DMS79 treated with DMSO at 0.1 percent for 48 hours (cell line): ENCODE measurements around the gene SALL1.

Experiments
- DNase-seq: peaks from one replicate; lab custom pipeline; 2025; lab: John Stamatoyannopoulos, UW

SALL1 gene

DNA sequence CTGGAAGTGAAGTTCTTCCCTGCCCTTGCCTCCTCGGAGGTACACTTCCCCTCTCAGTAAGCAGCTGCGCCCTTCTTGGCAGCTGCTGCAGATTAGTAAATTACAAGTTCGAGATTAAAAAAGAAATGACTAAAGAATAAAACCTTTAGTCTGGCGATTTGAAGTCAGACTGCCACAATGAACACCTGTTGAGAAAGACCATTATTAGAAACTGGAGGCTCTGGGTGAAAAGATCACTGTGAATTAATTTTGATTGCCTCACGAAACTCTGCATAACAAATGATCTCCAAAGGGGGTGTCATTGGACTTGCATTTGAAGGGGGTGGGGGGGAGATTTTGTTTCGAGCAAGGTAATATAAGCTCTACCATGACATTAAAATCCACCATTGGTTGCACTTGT, 39.3 kb downstream of the SALL1 start:
- no peak for DNase-seq

DNA sequence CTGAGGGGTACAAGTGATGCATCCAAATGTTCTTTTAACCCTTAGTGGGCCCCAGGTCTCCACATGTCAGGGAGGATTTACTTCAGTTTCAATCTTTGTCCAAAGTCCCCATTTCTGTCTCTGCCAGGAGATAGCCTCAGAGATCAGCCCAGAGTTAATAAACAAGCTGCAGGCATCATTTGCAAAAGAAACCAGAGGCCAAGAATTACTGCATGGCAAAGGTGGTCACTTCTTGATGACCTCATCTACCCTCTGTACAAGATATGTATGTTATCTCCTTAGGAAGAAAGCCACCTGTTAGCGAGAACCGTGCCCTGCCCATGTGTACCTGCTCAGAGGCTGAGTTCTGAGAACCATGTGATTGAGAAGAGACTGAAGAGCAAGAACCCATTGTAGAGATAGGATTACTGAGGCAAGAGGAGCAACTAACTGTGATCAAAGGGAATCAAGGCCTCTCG, 40.3 kb downstream of the SALL1 start:
- no peak for DNase-seq

DNA sequence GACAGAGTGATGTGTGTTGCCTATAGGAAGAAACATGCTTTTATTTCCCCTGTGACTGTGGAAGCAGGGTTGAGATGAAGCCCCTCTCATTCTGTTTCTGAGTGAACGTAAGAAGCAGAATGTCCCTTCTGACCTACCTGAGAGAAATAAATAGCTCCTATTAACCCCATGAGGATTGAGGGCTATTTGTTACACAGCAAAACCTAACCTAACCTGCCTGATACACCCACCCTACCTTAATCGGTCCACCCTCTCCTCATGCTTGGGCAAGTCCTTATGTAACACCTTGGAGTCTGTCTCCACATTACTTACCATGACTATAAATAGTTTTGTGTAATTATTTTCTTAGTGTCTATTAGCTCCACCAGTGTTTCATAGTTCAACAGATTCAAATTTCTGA, 41.9 kb downstream of the SALL1 start:
- DNase-seq = no peak

DNA sequence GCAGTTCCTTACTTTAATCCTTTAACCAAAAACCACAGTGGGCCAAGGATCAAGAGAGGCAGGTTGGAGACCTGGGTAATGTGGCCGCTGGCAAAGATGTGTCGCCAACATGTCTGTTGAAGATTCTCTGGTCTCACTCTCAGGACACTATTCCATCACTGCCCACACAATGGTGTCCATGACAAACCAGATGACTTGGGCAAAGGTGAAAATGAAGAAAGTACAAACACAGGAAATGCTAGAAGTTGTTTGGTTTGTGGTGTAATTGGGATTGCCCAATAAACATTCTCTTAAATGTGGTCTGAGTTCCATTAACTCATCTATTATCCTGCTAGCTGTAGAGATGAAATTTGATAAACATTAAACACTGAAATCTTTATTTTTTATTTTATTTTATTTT, 43.3 kb downstream of the SALL1 start:
- DNase-seq = no peak

DNA sequence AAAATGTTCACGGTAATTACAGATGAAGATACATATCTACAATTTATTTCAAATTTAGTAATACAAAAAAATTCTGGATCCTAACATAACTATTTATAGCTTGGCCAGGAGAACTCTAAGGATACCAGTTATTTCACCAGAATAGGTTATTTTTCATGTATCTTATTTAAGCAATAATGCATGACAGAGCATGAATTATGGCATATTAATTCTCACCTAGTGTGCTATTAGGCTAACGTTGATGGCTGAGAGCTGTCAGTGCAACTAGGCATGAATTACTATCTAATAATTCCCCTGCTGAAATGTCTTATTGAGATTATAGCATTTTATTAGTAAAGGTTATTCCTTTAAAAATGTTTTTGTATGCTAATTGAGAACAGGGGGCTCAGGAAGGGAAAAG, 44.5 kb downstream of the SALL1 start:
- DNase-seq = no peak

DNA sequence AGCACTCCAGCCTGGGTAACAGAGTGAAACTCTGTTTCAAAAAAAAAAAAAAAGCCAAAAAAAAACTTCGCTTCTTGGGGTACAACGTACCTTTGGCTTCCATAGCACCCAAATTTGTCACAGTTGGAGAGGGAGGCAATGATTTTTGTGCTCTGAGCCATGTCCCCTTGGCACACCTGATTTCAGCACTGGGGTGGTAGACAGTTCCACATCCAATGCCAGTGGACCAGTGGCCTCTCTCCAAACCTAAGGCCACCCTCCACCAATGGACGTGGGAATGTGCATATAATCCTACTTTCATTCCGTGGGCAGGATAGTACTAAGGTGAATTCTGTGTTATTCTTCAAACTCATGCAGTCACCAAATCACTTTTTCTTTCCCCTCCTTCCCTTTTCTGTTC, 47.5 kb downstream of the SALL1 start:
- DNase-seq = no peak

DNA sequence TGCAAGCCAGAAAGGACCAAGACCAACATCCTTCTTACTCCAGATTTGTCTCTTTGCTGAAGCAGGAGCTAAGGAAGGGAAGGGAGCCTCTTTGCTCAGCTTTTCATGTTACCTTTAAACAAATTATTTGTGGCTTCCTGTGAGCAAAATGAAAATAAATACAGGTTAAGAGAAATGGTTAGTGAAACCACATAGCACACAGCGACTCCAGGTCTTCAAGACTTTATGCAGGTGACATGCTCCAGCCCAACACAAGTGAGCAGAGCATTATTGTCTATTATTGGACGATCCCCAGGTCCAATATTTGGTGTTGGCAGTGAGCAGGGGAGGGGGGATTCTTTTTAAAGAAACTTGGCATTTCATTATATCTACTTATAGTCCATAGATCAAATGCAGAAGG, 53.3 kb downstream of the SALL1 start:
- no peak for DNase-seq

DNA sequence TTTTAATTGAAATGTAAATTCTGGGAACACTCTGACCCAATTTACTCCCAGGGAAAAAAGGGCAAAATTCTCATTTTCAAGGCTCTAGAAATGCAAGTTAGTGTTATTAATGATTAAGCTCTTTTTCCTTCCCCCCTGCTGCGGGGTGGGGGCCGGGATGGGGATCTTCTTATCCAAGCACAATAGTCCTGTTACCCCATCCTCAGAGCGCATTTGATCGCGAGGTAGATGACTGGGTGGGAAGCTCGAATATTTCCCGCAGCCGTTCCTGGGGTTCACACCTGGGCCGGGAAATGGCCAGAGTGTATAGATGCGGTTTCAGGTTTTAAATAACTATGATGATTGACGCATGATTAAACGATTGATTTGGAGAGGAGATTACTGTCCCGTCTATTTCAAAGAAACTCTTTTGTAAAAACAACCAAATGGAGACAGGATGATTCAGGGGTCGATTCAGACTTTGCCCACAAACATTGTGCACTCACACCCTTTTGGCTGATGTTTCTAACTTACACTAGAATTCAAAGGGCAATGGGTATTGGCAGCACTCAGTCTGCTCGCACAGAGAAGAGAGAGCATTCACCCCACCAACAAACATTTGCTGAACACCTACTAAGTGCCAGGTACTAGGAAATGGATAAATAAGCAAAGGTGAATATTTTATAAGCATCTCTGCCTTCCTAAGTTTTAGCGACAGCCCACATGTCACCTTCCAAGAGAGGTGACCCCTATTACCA, 55.0 kb downstream of the SALL1 start:
- DNase-seq = no peak

DNA sequence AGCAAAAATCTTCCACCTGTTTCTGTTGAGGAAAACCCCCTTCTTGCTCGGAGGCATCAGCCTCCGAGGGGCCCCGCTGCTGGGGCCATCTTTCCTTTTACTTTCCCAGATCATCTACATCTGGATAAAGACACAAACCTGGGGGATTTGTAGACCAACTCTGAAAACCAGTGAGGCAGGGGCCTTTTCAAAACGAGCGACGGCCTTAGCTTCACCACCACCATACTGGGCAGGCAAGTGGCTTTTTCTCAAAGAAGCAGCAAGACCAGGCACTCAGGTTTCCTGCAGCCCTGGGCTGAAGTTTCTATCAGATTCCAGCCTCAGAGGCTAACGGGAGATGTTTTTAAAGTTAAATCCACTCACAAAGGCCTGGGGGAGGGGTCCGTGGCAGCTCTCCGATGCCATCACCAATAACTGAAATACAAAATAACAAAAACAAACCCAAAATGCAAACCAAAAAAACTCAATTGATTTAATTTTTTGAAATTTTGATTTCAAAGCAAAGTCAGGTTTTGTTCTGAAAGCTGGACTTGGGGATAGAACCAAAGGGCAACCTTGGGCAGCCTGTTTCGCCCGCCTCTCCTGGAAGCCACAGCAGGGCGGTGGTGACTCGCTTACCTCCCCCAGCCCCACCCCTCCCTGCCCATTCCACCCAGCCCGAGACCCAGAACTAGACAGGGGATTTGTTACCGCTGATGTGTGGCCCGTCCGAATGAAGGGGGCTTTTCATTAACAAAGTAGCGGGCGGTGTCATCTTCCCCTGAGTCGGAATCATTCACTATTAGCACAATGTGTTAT, 55.8 kb downstream of the SALL1 start:
- DNase-seq = no peak

DNA sequence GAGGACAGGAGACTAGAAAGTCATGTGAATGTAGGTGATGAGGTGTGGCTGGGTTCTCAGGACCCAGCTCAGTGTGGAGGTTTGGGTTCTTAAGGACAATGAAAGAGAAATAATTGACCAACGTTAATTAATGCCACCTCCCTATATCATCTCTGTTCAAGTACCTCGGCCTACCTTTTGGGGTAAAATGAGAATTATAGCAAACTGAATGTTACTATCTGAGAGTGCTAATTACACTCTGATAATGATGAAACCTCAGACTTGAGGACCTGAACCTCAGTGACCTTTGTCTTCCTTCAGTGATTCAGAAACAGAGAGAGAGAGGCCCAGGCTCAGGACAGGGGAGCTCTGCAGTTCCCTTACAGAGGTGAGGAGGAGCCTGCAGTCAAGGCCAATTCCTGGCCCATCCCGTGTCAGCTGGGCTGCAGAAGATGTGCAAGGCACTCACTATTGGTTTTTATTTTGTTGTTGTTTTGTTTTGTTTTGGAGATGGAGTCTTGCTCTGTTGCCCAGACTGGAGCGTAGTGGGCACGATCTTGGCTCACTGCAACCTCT, 57.3 kb downstream of the SALL1 start:
- DNase-seq = no peak
